ENCODE measurements around the gene RERE.

DNA sequence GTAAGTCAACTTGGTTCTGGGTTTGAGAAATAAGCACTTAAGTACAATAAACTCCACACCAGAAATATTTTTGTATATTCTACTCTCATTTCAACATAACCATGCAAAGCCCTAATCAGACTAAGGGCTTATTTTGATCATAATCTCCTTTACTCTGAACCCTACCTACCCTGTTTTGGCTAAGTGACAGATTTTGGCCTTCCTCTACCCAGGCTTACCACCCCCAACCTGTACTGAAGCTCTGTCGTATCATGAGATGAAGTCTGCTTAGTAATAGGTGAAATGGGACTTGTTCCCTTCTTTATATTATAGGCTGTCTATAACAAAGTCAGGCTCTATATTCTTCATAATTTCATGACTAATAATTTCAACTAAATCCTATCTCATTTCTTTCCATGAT, 135.5 kb downstream of the RERE start:
- no peak for TF ChIP-seq NFIC (IDR thresholded peaks at IDR 0.05)
- TF ChIP-seq, protein P1, sequence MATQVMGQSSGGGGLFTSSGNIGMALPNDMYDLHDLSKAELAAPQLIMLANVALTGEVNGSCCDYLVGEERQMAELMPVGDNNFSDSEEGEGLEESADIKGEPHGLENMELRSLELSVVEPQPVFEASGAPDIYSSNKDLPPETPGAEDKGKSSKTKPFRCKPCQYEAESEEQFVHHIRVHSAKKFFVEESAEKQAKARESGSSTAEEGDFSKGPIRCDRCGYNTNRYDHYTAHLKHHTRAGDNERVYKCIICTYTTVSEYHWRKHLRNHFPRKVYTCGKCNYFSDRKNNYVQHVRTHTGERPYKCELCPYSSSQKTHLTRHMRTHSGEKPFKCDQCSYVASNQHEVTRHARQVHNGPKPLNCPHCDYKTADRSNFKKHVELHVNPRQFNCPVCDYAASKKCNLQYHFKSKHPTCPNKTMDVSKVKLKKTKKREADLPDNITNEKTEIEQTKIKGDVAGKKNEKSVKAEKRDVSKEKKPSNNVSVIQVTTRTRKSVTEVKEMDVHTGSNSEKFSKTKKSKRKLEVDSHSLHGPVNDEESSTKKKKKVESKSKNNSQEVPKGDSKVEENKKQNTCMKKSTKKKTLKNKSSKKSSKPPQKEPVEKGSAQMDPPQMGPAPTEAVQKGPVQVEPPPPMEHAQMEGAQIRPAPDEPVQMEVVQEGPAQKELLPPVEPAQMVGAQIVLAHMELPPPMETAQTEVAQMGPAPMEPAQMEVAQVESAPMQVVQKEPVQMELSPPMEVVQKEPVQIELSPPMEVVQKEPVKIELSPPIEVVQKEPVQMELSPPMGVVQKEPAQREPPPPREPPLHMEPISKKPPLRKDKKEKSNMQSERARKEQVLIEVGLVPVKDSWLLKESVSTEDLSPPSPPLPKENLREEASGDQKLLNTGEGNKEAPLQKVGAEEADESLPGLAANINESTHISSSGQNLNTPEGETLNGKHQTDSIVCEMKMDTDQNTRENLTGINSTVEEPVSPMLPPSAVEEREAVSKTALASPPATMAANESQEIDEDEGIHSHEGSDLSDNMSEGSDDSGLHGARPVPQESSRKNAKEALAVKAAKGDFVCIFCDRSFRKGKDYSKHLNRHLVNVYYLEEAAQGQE (IDR thresholded peaks at IDR 0.05; ENCODE audit: low read depth), result no peak
- no peak for TF ChIP-seq ZBTB7A (IDR thresholded peaks at IDR 0.05; ENCODE audit: low read depth)
- TF ChIP-seq TAF1 (IDR thresholded peaks at IDR 0.05; ENCODE audit: low read depth), result no peak
- TF ChIP-seq MAX (IDR thresholded peaks at IDR 0.05), result no peak
- no peak for TF ChIP-seq RAD21 (IDR thresholded peaks at IDR 0.05; ENCODE audit: low read depth)
- TF ChIP-seq FOXM1 (IDR thresholded peaks at IDR 0.05; ENCODE audit: borderline replicate concordance, low read depth), result no peak
- TF ChIP-seq CEBPB (IDR thresholded peaks at IDR 0.05), result no peak
- TF ChIP-seq YY1 (IDR thresholded peaks at IDR 0.05; ENCODE audit: low read depth), result no peak
- TF ChIP-seq EP300 (IDR thresholded peaks at IDR 0.05; ENCODE audit: borderline replicate concordance), result no peak
- TF ChIP-seq, protein P2, sequence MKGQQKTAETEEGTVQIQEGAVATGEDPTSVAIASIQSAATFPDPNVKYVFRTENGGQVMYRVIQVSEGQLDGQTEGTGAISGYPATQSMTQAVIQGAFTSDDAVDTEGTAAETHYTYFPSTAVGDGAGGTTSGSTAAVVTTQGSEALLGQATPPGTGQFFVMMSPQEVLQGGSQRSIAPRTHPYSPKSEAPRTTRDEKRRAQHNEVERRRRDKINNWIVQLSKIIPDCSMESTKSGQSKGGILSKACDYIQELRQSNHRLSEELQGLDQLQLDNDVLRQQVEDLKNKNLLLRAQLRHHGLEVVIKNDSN (IDR thresholded peaks at IDR 0.05), result no peak

Data from Ishikawa (cell line).